Activated CD8-positive, alpha-beta memory T cell treated with anti-CD3 and anti-CD28 coated beads for 4 hours (primary cell): ENCODE data around the gene DGKE.
A peak's percentile ranks its signal among the peaks of the same experiment; 100 is the strongest.

Experiments
- DNase-seq, 2 donors: peaks; one replicate each; pipeline ENCODE4 v3.0.0-alpha.2; 2020; ENCODE audit warnings: low read depth in 2 of 2

Gene DGKE

DNA sequence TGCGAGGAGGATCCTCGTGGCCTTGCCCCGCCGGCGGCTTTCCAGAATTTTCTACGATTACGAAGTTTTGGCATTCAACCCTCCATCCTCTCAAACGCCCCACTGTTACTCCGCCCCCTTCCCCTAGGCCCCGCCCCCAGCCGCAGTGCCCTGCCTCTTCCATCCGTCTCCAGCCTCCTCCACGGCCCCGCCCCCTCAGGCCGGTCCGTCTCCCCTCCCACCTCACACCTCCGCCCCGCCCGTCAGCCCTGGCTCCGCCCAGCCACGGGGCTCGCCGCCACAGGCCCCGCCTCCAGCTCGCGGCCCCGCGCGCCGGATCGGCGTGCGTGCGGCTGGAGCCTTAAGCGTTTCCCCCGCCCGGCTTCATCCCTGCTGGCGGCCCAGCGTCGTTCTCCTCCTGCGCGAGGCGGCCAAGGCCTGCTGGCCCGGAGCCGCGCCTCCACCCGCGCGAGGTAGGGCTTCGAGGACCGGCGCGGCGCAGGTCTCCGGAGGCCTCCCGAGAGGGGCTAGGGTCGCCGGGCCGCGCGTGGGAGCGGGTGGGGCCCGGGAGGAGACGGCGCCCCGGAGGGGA lies at the start of gene DGKE, which contains the start of gene C17orf67:
Gene DGKE (plus strand): TSS at position 343 of the 571 bp plus-strand sequence. CDS start 645 bp downstream, outside the sequence.
Gene C17orf67 (minus strand): TSS at position 112 of the 571 bp plus-strand sequence. CDS start 18,110 bp downstream, outside the sequence.
- peak; percentile 98 to 99 for DNase-seq

- DNase-seq: no peak
Measured at GRCh38 chr17:56785405-56785804, 48.5 kb upstream of the DGKE start.

DNA sequence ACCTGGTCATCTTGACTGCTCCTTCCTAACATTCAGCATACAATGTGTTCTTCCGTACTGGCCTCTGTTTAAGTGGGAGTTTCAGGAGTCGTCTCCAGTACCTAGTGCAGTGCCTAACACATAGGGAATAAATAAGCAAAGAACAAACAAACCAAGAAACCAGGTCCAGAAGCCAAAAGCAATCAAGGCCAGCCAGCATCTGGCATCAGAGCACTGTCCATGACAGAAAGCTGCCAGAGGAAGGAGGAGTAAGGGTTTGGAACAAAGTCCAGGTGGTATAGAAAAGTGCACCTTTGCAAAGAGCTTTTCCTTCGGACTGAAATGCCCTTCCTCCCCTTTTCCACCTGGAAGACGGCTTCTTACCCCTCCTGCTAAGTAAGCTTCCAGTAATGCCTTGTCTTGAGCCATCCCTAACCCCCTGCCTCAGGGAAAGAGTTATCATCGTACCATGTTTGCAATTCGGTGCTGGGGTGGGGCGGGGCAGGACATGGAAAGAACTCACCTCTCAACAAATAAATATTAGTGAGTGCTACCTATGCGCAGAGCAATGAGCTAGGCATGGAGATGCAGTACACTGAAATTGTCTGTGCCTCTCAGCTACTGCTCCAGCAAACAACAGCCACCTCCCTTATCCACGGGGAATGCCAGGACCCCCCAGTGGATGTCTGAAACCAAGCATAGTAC lies 47.8 kb upstream of the DGKE start:
- DNase-seq: no peak

- peak; percentile 12 to 31 for DNase-seq
Measured at GRCh38 chr17:56786989-56787482, 46.9 kb upstream of the DGKE start.

DNA sequence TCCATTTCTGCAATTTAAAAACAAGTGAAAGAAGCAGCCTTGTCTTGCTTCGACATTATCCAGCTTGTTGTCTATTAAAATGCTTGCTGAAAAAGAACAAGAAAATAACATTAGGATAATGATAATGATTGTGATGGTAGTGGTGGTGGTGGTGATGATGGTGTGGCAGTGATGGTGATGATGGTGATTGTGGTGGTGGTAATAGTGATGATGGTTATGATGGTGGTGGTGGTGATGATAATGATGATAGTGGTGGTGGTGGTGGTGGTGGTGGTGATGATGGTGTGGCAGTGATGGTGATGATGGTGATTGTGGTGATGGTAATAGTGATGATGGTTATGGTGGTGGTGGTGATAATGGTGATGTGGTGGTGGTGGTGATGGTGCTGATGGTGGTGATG lies 41.7 kb upstream of the DGKE start:
- DNase-seq: no peak

GRCh38 chr17:56793531-56793930 lies 40.4 kb upstream of the DGKE start:
- DNase-seq: no peak

- no peak for DNase-seq
Measured at GRCh38 chr17:56793957-56794356, 40.0 kb upstream of the DGKE start.

- no peak for DNase-seq
Measured at GRCh38 chr17:56795221-56795865, 38.6 kb upstream of the DGKE start.

GRCh38 chr17:56796536-56796935 lies 37.4 kb upstream of the DGKE start:
- DNase-seq: no peak

DNA sequence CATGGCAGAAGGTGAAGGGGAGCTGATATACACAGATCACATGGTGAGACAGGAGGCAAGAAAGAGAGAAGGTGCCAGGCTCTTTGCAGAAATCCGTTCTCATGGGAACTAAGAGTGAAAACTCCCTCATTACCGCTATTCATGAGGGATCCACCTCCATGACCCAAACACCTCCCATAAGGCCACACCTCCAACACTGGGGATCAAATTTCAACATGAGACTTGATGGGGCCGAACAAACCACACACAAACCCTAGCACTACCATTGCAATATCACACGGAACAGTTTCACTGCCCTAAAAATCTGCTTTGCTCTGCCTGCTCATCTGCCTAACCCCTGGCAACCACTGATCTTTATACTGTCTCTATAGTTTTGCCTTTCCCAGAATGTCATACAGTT lies 35.0 kb upstream of the DGKE start:
- DNase-seq: no peak

- DNase-seq: no peak
Measured at GRCh38 chr17:56801459-56802178, 32.3 kb upstream of the DGKE start.

- DNase-seq: no peak
Measured at GRCh38 chr17:56803071-56803470, 30.9 kb upstream of the DGKE start.

GRCh38 chr17:56804454-56804853 lies 29.5 kb upstream of the DGKE start:
- no peak for DNase-seq

GRCh38 chr17:56806949-56807348 lies 27.0 kb upstream of the DGKE start:
- DNase-seq: no peak

DNA sequence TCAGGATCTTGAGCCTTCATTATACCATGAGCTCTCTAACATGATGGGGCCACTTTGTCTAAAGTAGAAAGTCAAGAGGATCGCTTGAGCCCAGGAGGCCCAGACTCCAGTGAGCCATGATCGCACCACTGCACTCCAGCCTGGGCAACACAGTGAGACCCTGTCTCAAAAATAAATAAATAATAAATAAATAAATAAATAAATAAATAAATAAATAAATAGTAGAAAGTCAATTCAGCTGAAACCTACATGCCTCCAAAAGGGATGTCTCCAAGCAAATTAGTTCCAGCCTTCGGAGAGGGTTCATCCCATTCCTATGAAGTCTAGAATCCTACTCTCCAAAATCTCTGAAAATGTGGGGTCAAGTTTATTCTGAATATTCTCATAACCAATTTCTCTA lies 26.2 kb upstream of the DGKE start:
- no peak for DNase-seq

GRCh38 chr17:56808503-56808902 lies 25.4 kb upstream of the DGKE start:
- DNase-seq: no peak

DNA sequence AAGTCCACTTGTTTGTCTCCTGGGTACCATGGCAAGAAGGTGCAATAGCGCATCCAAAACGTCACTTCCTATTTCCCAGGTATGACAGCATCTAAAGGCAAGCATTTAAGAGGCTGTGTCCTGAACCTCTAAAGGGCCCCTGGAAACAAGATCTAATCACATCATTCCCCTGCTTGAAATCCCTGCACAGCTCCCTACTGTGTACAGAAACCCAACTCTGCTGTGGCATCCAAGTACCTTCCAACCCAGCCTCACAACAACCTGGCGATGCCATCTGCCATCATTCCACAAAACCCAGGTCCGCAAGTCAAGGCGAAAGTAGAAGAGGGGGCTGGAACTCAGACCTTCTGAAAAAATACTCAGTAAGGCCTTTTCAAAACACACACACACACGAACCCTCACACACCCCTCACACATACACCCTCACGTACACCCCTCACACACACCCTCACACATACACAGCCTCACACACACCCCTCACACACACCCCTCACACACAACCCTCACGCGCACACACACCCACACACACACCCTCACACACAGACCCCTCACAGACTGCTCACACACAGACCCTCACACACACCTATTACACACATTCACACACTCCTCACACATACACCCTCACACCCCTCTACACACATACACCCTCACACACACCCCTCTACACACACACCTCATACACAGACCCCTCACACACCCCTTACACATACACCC lies 24.7 kb upstream of the DGKE start:
- DNase-seq: no peak

GRCh38 chr17:56809820-56810179 lies 24.2 kb upstream of the DGKE start:
- no peak for DNase-seq

DNA sequence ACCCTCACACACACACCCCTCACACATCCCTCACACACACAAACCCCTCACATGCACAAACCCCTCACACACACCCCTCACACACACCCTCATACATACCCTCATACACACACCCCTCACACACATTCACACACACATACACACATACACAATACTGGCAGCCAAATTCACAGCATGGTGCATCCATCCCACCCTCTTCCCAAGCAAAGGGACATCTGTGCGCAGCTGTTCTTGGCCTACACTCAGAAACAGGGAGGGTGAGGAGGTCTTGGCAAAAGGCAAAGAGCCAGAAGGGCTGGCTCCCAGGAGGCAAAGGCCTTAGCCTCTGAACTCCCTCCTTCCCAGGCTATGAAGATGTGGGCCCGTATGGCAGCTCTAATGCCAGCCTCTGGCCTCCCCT lies 23.6 kb upstream of the DGKE start:
- DNase-seq: no peak

GRCh38 chr17:56810891-56811775 lies 22.8 kb upstream of the DGKE start:
- DNase-seq: no peak
